Breast epithelium (tissue), 4 donors: ENCODE results near the gene HDAC3. TPM values are rescaled to one million over a fixed set of nuclear protein-coding genes. Genes with fewer than 3 reads are reported as not detected.

ENCODE experiments used
- DNase-seq, 2 donors: peaks; one replicate each; pipeline ENCODE4 v3.0.0-alpha.2; 2019; ENCODE audit warnings: low spot score in 2 of 2
- H3K27ac ChIP-seq, 2 donors: fragments of 200-600 bp; sonication (generic) in 1 of 2; one replicate each; pipeline ENCODE4 v1.5.1; 2016 to 2019; ENCODE audit warnings: mild to moderate bottlenecking in 1 of 2
- H3K27me3 ChIP-seq, 2 donors: fragments of 200-600 bp; sonication (generic) in 1 of 2; one replicate each; pipeline versions ENCODE4 v1.5.1 to v1.6.0; 2017 to 2019; ENCODE audit warnings: control low read depth in 1 of 2, mild to moderate bottlenecking in 1 of 2
- H3K36me3 ChIP-seq: fragments of 200-600 bp; one replicate; pipeline ENCODE4 v1.5.1; 2019
- H3K4me1 ChIP-seq, 2 donors: fragments of 200-600 bp; sonication (generic); one replicate each; pipeline ENCODE4 v1.5.1; 2016 to 2019; ENCODE audit warnings: control low read depth in 1 of 2
- H3K4me3 ChIP-seq, 3 donors: fragments of 200-600 bp; sonication (generic); 1 replicate in 2 of 3; 2 replicates in 1 of 3; pipeline ENCODE4 v1.5.1; 2016 to 2019; ENCODE audit warnings: mild to moderate bottlenecking in 3 of 3, moderate library complexity in 2 of 3
- H3K9me3 ChIP-seq, 2 donors: fragments of 200-600 bp; sonication (generic) in 1 of 2; one replicate each; pipeline ENCODE4 v1.5.1; 2016 to 2019; ENCODE audit warnings: control low read depth in 1 of 2
- POLR2A ChIP-seq: fragments of 450-650 bp; IDR thresholded peaks from one replicate; pipeline ENCODE4 v1.6.1; 2016; ENCODE audit warnings: antibody characterized with exemption, mild to moderate bottlenecking, moderate library complexity
- POLR2AphosphoS5 ChIP-seq, 3 donors: sonication (generic); formaldehyde crosslinking; IDR thresholded peaks; one replicate each; pipeline ENCODE4 v1.6.1; 2017; ENCODE audit warnings: antibody characterized with exemption in 3 of 3
- intact Hi-C: fragments of 100-400 bp; cut with DNase I; formaldehyde crosslinking; loops from one replicate; pipeline ENCODE4 v1.15.1; 2023; ENCODE audit warnings: low total_unique reads
- total RNA-seq, 3 donors: library from RNA; depleted of rRNA; stranded (reverse); fragments of >200 nt; gene quantifications; one replicate each; pipeline ENCODE4 v1.1.0, GENCODE V29; 2016
- TF ChIP-seq, protein P1 (sequence below), 3 donors: fragments of 450-650 bp; IDR thresholded peaks; one replicate each; pipeline ENCODE4 v1.5.1; 2016 to 2017; ENCODE audit warnings: antibody characterized with exemption in 3 of 3, mild to moderate bottlenecking in 3 of 3, moderate library complexity in 3 of 3

HDAC3 gene
- total RNA-seq, 3 donors from 2014 or later = 50.2 to 52.5 (median 52.1) TPM

DNA sequence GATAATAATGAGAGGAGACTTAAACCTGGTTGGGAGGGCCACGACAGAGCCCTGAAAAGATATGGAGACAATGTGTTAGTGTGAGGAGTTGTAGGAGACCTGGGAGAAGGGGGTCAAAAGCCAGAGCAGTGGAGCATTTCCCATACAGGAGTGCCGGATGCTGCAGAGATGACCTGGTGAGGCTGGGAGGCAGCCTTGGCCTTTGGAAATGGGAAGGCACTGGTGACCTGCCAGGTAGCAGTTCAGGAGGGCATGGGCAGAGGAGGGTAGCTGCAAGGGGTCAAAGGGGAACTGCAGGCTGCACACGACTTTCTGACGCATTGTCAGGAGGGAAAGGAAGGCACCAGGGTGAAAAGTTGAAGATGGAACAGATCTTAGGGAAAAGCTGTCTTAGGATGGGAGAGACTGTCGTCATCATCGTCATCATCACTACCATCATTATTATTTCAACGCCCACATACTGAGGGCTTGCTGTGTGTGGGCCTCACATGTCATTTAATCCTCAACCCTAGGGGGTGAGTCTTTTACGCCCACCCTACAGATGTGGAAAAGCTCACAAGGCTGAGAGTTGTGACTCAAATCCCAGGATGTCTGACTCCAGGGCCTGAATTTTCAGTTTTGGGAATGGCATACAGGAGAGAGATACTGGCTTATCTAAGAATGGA, 32.1 kb upstream of the HDAC3 start:
- intact Hi-C loops = no loop called here
- no peaks in the 10 kb centered on the region for H3K4me1 ChIP-seq
- H3K27ac ChIP-seq = no peak overlapping the region
- H3K36me3 ChIP-seq = no peaks in the 10 kb centered on the region
- TF ChIP-seq POLR2AphosphoS5 (IDR thresholded peaks at IDR 0.05) (no peak), POLR2A (no peak)
- TF ChIP-seq, protein P1, sequence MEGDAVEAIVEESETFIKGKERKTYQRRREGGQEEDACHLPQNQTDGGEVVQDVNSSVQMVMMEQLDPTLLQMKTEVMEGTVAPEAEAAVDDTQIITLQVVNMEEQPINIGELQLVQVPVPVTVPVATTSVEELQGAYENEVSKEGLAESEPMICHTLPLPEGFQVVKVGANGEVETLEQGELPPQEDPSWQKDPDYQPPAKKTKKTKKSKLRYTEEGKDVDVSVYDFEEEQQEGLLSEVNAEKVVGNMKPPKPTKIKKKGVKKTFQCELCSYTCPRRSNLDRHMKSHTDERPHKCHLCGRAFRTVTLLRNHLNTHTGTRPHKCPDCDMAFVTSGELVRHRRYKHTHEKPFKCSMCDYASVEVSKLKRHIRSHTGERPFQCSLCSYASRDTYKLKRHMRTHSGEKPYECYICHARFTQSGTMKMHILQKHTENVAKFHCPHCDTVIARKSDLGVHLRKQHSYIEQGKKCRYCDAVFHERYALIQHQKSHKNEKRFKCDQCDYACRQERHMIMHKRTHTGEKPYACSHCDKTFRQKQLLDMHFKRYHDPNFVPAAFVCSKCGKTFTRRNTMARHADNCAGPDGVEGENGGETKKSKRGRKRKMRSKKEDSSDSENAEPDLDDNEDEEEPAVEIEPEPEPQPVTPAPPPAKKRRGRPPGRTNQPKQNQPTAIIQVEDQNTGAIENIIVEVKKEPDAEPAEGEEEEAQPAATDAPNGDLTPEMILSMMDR (IDR thresholded peaks at IDR 0.05) = no peak
- no peaks in the 10 kb centered on the region for H3K27me3 ChIP-seq
- no peaks in the 10 kb centered on the region for H3K9me3 ChIP-seq
- no peak for DNase-seq
- no peak overlapping the region for H3K4me3 ChIP-seq

DNA sequence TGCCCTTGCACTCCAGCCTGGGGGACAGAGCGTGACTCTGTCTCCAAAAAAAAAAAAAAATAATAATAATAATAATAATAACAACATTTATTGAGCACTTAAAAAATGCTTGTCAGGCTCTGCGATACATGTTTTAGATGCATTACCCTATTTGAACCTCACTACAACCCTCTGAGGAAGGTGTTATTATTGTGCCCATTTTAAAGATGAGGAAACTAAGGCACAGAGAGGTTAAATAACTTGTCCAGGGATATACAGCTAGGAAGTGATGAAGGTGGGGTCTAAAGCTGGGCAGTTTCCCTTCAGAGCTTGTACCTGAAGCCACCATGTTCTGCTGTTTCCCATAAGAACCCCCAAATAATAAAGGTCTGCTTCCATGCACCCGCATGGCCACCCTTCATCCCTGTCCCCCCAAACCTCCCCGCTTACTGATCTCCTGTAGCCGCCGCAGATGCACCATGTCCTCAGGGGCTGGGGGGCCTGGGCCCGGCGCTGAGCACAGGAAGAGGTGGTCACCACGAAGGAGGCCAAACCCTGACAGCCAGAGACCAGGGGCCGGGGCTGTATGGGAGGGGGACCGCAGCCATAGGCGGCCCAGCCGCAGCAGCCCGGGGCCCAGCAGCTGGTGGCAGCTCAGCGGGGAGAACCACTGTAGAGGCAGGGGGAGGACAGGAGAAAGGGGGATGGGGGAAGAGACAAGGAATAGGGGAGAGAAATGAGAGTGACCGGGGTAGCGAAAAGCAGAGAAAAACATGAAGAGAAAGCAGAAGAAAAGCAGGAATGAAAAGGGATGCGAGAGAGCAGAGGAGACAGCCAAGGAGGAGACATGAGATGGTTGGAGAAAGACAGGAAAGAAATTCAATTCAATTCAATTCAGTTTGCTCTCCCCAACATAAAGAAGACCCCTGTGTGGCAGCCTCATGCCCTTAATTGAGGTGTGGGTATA, 29.6 kb upstream of the HDAC3 start:
- TF ChIP-seq POLR2A = no peak
- TF ChIP-seq POLR2AphosphoS5 (IDR thresholded peaks at IDR 0.05) = no peak
- TF ChIP-seq, protein P1 (IDR thresholded peaks at IDR 0.05) = no peak
- no peaks in the 10 kb centered on the region for H3K36me3 ChIP-seq
- intact Hi-C loops = no loop called here
- no peak for DNase-seq
- H3K27me3 ChIP-seq = no peaks in the 10 kb centered on the region
- H3K9me3 ChIP-seq = no peaks in the 10 kb centered on the region
- no peaks in the 10 kb centered on the region for H3K4me1 ChIP-seq
- no peak overlapping the region for H3K27ac ChIP-seq
- H3K4me3 ChIP-seq = no peak overlapping the region

DNA sequence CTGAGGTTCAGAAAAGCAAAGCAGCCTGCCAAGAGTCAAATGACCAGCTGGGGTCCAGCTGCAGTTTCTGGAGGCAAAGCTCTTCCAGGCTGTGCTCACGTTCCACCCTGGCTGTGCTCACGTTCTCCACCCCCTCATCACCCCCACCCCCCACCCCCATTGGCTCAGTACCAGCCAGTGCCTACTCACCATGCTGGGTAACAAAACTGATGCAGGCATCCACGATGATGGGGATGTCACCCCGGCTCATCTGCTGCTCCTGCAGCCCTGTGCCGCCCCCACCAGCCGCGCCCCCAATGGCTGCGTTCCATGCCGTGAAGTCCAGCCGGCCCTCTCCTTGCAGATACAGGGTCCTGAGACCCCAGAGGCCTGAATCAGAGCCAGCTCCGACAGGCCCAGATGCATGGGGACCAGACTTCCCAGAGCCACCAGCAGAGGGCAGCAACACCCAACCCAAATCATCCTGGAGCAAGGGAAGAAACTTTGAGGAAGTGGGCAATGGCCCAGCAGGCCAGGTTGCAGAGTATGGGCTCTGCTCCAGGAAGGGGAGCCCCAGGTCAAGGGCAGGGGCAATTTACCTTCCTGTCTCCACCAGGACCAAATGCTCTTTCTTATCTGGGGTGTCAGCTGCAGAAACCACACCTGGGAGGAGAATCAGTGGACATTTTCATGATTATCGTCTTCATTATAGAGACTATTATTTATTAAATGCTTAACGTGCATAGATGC, 28.2 kb upstream of the HDAC3 start:
- no peaks in the 10 kb centered on the region for H3K9me3 ChIP-seq
- H3K27me3 ChIP-seq = no peaks in the 10 kb centered on the region
- no peaks in the 10 kb centered on the region for H3K36me3 ChIP-seq
- intact Hi-C loops = no loop called here
- no peak overlapping the region for H3K27ac ChIP-seq
- peak; percentile 61 to 77 for DNase-seq
- TF ChIP-seq, protein P1 (IDR thresholded peaks at IDR 0.05) = peak; percentile 63 to 84 (median 70)
- TF ChIP-seq POLR2A = no peak
- no peak overlapping the region for H3K4me3 ChIP-seq
- H3K4me1 ChIP-seq = no peaks in the 10 kb centered on the region

DNA sequence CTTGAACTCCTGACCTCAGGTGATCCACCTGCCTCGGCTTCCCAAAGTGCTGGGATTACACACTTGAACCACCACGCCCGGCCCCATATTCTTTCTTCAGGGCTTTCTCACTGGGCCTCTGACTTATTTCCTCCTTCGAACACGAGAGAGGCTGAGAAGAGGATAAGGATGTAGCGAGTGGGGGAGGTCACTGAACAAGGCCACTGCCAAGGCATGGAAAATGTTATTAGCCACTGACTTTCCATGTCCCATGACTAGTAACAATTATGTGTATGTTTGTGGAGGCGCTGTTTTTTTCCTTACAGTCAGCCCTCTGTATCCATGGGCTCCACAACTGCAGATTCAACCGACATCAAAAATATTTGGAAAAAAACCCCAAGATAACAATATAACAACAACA, 26.9 kb upstream of the HDAC3 start:
- H3K27me3 ChIP-seq = no peaks in the 10 kb centered on the region
- H3K36me3 ChIP-seq = no peaks in the 10 kb centered on the region
- no peaks in the 10 kb centered on the region for H3K4me1 ChIP-seq
- intact Hi-C loops = no loop called here
- no peak overlapping the region for H3K27ac ChIP-seq
- no peak overlapping the region for H3K4me3 ChIP-seq
- TF ChIP-seq POLR2A (no peak), POLR2AphosphoS5 (IDR thresholded peaks at IDR 0.05) (no peak)
- TF ChIP-seq, protein P1 (IDR thresholded peaks at IDR 0.05) = no peak
- H3K9me3 ChIP-seq = no peaks in the 10 kb centered on the region
- DNase-seq = no peak
